ACC112 (cell line): ENCODE data around the gene KRT9.
"Not testable (repeated sequence)": the region's sequence is repeated elsewhere in the genome, so short reads cannot be mapped to it uniquely, and the experiment has no call there.

Source experiments
- H2AFZ ChIP-seq: fragments of 200-600 bp; sonication (generic); one replicate; pipeline ENCODE4 v1.6.0; 2017; ENCODE audit warnings: antibody characterized with exemption, low read length; ENCODE audit not compliant: unreplicated experiment
- H3K27ac ChIP-seq: fragments of 200-600 bp; sonication (generic); 2 replicates; pipeline ENCODE4 v1.5.1; 2014; ENCODE audit warnings: low read depth, mild to moderate bottlenecking, antibody characterized with exemption, low read length, moderate library complexity
- H3K27me3 ChIP-seq: fragments of 200-600 bp; sonication (generic); 2 replicates; pipeline ENCODE4 v1.6.1; 2014; ENCODE audit warnings: mild to moderate bottlenecking, antibody characterized with exemption, low read length, moderate library complexity, mixed read lengths; ENCODE audit not compliant: insufficient read depth
- H3K36me3 ChIP-seq: fragments of 200-600 bp; sonication (generic); 2 replicates; pipeline ENCODE4 v1.6.1; 2016; ENCODE audit warnings: mild to moderate bottlenecking, antibody characterized with exemption, low read length, moderate library complexity, mixed read lengths; ENCODE audit not compliant: insufficient read depth
- H3K4me1 ChIP-seq: fragments of 200-600 bp; sonication (generic); one replicate; pipeline ENCODE4 v1.6.1; 2016; ENCODE audit warnings: low read length, mixed read lengths; ENCODE audit not compliant: insufficient read depth, unreplicated experiment, control insufficient read depth
- H3K4me3 ChIP-seq: fragments of 200-600 bp; sonication (generic); 2 replicates; pipeline ENCODE4 v1.5.1; 2014; ENCODE audit warnings: mild to moderate bottlenecking, low read depth, low read length
- H3K79me2 ChIP-seq: fragments of 200-600 bp; sonication (generic); one replicate; pipeline ENCODE4 v1.6.0; 2016; ENCODE audit warnings: low read length; ENCODE audit not compliant: control insufficient read depth, unreplicated experiment, insufficient read depth

The KRT9 gene

GRCh38 chr17:41584331-41584927 lies 12.6 kb upstream of the KRT9 start:
- H3K36me3 ChIP-seq, H3K4me1 ChIP-seq, H2AFZ ChIP-seq, H3K4me3 ChIP-seq, H3K79me2 ChIP-seq, H3K27ac ChIP-seq: not testable (repeated sequence)
- peaks cover 22% of the 10 kb centered on the region; the same call in 1 of the 2 replicates for H3K27me3 ChIP-seq

- Histone ChIP-seq H3K27ac (no peak overlapping the region), H3K4me3 (no peak overlapping the region), H3K4me1 (no peaks in the 10 kb centered on the region), H3K27me3 (peaks cover 27% of the 10 kb centered on the region; the same call in 1 of the 2 replicates), H2AFZ (no peak overlapping the region), H3K36me3 (no peaks in the 10 kb centered on the region), H3K79me2 (no peaks in the 10 kb centered on the region)
These were observed 11.6 kb upstream of the KRT9 start for GRCh38 chr17:41583137-41584127.

- H3K79me2 ChIP-seq, H2AFZ ChIP-seq, H3K36me3 ChIP-seq, H3K27ac ChIP-seq, H3K4me1 ChIP-seq, H3K4me3 ChIP-seq: not testable (repeated sequence)
- H3K27me3 ChIP-seq = peaks cover 36% of the 10 kb centered on the region; the same call in 1 of the 2 replicates
These were observed 10.5 kb upstream of the KRT9 start for GRCh38 chr17:41582061-41582968.

GRCh38 chr17:41581366-41582060 lies 9.7 kb upstream of the KRT9 start:
- Histone ChIP-seq H3K27ac (no peak overlapping the region), H3K79me2 (no peaks in the 10 kb centered on the region), H3K27me3 (peaks cover 42% of the 10 kb centered on the region; the same call in 1 of the 2 replicates), H3K4me3 (no peak overlapping the region), H2AFZ (no peak overlapping the region), H3K36me3 (no peaks in the 10 kb centered on the region), H3K4me1 (no peaks in the 10 kb centered on the region)

- no peak overlapping the region for H3K4me3 ChIP-seq
- H3K36me3 ChIP-seq = no peaks in the 10 kb centered on the region
- H3K27ac ChIP-seq = no peak overlapping the region
- no peak overlapping the region for H2AFZ ChIP-seq
- H3K79me2 ChIP-seq = no peaks in the 10 kb centered on the region
- H3K27me3 ChIP-seq = peaks cover 48% of the 10 kb centered on the region; the same call in 1 of the 2 replicates
- no peaks in the 10 kb centered on the region for H3K4me1 ChIP-seq
These were observed 9.0 kb upstream of the KRT9 start for GRCh38 chr17:41580687-41581365.

- Histone ChIP-seq H3K36me3 (no peaks in the 10 kb centered on the region), H3K79me2 (no peaks in the 10 kb centered on the region), H2AFZ (no peak overlapping the region), H3K4me3 (no peak overlapping the region), H3K27ac (no peak overlapping the region), H3K27me3 (peaks cover 51% of the 10 kb centered on the region), H3K4me1 (no peaks in the 10 kb centered on the region)
These were observed 8.4 kb upstream of the KRT9 start for GRCh38 chr17:41580244-41580575.

- no peaks in the 10 kb centered on the region for H3K4me1 ChIP-seq
- no peak overlapping the region for H2AFZ ChIP-seq
- peak overlapping the region; percentile 48; the same call in 1 of the 2 replicates for H3K4me3 ChIP-seq
- H3K27me3 ChIP-seq = peaks cover 48% of the 10 kb centered on the region
- no peaks in the 10 kb centered on the region for H3K36me3 ChIP-seq
- H3K79me2 ChIP-seq = no peaks in the 10 kb centered on the region
- H3K27ac ChIP-seq = no peak overlapping the region
These were observed 7.8 kb upstream of the KRT9 start for GRCh38 chr17:41579484-41580243.

GRCh38 chr17:41578971-41579370 lies 7.1 kb upstream of the KRT9 start:
- Histone ChIP-seq H3K36me3 (no peaks in the 10 kb centered on the region), H3K27ac (no peak overlapping the region), H2AFZ (no peak overlapping the region)

GRCh38 chr17:41578538-41578937 lies 6.7 kb upstream of the KRT9 start:
- Histone ChIP-seq H3K4me1 (no peaks in the 10 kb centered on the region), H3K4me3 (no peak overlapping the region), H3K27ac (no peak overlapping the region), H2AFZ (no peak overlapping the region), H3K27me3 (peaks cover 46% of the 10 kb centered on the region), H3K36me3 (no peaks in the 10 kb centered on the region), H3K79me2 (no peaks in the 10 kb centered on the region)

More at GRCh38 chr17:41578971-41579370, 7.1 kb upstream of the KRT9 start:
- peaks cover 43% of the 10 kb centered on the region for H3K27me3 ChIP-seq
- no peaks in the 10 kb centered on the region for H3K79me2 ChIP-seq
- no peaks in the 10 kb centered on the region for H3K4me1 ChIP-seq
- no peak overlapping the region for H3K4me3 ChIP-seq
